Activated CD4-positive, CD25-positive, alpha-beta regulatory T cell (primary cell): ENCODE data around the gene MS4A6E.
"Not testable (repeated sequence)": the region's sequence is repeated elsewhere in the genome, so short reads cannot be mapped to it uniquely, and the experiment has no call there.

Experiments
- DNase-seq, 4 experiments: peaks; one replicate each; lab custom pipeline; 2025; lab: John Stamatoyannopoulos, UW

MS4A6E gene, protein sequence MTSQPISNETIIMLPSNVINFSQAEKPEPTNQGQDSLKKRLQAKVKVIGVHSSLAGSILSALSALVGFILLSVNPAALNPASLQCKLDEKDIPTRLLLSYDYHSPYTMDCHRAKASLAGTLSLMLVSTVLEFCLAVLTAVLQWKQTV

DNA sequence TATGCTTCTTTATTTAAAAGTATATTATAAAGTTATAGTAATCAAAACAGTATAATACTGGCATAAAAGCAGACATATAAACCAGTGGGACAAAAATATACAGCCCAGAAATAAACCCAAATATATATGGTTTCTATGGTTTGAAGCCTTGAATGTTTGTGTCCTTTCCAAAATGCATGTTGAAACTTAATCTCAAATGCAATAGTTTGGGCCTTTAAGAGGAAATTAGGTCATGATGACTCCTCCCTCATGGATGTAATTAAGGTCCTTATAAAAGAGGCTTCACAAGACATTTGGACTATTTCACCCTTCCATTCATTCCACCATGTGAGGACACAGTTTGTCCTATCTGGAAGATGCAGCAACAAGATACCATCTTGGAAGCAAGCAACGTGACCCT, at the start of gene MS4A6E:
Gene MS4A6E, plus strand, starts transcription at position 301 of the 400 bp plus-strand sequence. CDS start 7,641 bp downstream, outside the sequence.
- DNase-seq = no peak

DNA sequence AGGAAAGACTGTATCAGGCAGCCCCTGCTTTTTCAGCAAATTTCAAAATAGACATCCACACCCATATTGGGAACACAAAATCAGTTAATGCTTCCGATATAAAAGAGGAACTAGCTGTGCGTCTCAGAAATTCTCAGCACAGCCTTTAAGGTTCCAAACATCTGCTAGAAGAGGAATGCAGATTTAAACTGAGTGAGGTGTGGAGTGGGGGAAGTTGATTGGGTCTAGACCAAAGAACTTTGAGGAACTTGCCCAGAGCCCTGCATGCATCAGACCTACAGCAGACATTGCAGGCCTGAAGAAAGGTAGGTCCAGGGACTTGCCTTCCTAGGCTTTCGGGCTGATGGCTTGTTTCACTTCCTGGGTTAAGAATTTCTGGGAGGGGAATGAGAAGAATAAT, 46.6 kb upstream of the MS4A6E start, which contains the start of gene MS4A4A:
Gene MS4A4A, plus strand, starts transcription at position 255 of the 400 bp plus-strand sequence. Its CDS starts 10 bp downstream, at position 265.
- DNase-seq = no peak

DNA sequence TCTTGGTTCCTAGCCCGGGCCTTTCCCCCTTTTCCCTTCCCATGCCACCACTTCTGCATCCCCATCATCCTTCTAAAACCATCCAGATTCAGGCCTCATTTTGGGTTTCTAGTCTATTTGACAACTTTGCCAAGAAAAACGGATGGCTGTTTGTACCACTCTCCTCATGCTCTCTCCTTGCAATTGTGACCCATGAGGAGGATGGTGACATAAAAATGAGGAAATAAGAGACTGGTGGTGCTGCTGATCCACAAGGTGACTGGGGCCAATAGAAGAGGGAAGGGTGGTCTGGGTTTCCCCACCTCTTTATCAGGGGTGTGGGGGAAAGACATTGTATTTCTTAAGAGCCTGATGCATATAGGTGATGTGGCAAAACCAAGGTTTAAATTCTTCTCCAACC, 45.6 kb upstream of the MS4A6E start:
- no peak for DNase-seq

DNA sequence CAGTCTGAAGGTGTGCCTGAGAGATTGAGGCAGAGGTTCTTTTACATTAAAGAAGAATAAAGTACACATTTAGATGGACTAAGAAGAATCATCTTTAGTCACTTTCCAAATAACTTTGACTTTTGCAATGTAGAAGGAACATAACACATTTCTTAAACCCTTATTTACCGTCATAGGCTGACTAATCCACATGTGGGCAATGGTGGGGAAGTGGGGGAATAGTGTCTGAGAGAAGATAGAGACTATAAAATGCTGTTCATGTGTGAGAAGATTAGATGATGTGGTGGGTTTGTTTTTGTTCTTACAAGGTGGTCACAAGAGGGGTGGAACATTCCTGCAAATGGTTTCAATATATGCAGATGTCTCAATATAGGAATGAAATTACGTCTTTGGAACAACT, 44.8 kb upstream of the MS4A6E start:
- no peak for DNase-seq

DNA sequence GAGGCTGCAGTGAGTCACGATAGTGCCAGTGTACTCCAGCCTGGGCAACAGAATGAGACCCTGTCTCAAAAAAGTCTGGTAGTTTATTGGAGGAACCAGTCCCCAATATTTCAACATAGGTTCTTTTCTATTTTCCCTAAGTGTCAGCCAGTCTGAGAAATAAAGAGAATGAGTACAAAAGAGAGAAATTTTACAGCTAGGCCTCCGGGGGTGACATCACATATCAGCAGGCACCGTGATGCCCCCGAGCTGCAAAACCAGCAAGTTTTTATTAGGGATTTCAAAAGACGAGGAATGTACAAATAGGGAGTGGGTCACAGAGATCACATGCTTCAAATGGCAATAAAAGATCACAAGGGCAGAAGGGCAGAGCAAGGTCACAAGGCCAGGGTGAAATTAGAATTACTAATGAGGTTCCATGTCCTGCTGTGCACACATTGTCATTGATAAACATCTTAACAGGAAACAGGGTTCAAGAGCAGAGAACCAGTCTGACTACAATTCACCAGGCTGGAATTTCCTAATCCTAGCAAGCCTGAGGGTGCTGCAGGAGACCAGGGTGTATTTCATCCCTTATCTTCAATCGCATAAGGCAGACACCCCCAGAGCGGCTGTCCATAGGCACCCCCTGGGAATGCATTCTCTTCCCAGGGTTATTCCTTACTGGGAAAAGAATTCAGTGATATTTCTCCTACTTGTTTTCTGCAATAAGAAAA, 41.5 kb upstream of the MS4A6E start:
- DNase-seq = not testable (repeated sequence)

DNA sequence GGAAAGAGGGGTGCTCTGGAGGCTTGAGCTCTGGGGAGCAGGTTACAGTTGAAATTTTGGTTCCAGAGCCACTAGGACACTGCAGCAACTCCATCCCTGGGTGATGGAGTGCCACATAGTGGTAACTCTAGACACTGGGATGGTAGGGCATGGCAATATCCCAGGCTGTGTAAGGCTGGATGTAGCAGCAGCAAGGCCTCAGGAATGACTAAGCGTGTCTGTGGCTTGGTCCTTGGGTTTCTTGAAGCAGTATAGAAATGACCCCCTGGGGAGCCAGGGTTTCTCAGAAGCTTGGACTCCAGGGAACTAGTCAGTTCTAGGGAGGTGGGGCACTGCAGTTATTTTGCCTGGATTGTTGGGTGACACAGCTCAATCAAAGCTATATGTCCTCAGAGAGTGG, 38.5 kb upstream of the MS4A6E start:
- no peak for DNase-seq

DNA sequence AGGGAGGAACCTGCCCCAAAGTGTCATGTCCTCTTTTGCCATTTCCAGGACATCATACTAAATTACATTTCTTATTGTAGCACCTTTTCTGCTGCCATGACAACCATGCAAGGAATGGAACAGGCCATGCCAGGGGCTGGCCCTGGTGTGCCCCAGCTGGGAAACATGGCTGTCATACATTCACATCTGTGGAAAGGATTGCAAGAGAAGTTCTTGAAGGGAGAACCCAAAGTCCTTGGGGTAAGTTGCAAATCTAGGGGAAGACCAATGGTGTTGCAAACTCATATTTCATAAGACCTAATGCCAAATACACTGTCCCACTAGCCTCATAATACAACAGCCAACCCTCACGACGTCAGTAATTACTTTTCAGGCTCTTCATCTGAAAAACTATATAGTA, 34.9 kb upstream of the MS4A6E start:
- DNase-seq = no peak

DNA sequence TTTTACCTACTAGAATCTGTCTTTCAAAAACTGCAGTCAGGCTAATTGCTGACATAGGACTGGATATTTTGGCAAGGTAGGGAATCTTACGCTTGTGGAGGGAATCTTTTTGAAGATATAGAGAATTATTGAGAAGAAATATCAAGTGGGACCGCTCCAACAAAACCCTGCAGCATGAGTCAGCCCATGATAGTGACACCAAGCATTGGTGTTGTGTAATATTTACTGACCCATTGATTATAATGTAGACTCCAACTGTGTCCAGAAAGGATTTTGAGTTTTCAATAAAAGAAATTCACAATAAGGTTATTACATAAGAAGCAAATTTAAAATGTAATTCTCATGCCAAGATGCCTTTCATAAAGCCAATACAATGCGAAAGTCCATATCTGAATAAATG, 25.9 kb upstream of the MS4A6E start:
- no peak for DNase-seq

DNA sequence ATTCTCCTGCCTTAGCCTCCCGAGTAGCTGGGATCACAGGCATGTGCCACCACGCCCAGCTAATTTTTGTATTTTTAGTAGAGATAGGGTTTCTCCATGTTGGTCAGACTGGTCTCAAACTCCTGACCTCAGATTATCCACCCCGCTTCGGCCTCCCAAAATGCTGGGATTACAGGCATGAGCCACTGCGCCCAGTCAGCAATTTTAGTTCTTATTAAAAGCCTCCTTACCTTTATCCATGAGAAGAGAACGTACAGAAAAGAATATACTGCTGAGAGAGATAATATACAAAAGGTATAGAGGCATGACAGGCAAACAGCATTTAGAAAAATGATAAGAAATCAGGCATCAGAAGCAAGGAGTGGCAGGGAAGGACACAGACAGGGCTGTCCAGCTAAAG, 25.2 kb upstream of the MS4A6E start:
- not testable (repeated sequence) for DNase-seq

DNA sequence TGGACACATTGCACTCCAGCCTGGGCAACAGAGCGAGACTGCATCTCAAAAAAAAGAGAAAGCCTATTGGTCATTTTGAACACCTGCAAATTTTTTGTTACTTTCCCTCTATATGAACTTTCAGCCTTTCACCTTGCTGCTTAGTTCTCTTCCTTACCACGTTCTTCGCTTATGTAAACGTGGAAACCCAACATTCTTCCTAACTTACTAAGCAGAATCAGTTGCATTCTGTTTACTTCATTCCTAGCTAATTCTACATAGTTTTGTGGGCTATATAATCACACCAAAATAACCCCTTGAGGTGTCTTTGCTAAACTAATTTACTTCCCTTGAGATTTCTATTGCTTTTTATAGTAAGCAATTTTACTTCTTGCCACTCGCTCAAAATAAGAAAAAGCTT, 23.4 kb upstream of the MS4A6E start:
- DNase-seq = no peak

DNA sequence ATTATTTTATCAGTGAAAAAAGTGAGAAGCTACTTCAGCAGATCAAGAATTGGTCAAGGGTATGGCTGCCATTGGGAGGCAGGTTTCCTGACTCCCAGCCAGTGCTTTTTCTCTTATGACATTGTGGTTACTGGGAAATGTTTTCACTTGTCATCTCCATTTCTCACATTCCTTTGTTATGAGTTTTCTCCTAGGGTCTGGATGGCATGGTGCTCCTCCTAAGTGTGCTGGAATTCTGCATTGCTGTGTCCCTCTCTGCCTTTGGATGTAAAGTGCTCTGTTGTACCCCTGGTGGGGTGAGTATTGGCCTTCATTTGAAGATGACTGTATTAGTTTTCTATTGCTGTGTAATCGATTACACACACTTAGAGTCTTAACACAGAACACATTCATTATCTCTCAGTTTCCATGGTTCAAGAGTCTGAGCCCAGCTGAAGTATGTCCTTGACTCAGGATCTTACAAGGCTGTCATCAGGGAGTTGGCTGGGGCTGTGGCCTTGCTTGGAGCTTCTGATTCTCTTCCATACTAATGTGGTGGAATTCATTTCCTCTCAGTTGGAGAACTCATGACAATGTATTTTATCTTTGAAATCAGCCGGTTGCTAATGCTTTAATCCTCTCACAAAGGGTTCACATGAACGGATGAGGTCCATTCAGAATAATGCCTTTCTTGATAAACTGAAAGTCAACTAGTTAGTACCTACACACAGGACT, 21.0 kb upstream of the MS4A6E start:
- DNase-seq = no peak

DNA sequence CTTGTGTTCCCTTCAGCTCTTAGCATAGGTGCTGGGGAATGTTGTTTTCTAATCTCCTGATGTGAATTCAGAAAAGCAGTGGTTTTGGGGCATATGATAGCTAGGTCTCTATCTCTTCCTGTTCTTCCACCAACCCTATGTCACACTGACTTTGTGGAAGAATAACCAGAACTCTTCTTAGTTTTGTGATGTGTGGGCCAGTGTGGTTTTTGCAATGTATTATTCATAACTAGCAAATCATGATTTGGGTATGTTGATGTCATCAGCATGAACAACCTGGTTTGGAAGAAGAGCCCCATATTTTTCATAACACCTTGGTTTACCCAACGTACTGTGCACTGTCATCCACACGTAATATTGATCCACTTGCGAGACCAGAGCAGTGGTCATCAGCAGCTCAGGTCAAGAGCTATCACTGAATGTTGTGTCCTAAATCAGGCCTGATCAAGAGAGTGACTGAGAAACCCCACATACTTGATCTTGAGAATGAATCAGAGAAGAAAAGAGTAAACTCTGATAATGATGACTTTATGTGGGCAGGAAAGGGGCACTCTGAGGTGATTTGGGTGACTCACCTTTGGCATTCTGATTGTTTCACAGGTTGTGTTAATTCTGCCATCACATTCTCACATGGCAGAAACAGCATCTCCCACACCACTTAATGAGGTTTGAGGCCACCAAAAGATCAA, 19.4 kb upstream of the MS4A6E start:
- no peak for DNase-seq

DNA sequence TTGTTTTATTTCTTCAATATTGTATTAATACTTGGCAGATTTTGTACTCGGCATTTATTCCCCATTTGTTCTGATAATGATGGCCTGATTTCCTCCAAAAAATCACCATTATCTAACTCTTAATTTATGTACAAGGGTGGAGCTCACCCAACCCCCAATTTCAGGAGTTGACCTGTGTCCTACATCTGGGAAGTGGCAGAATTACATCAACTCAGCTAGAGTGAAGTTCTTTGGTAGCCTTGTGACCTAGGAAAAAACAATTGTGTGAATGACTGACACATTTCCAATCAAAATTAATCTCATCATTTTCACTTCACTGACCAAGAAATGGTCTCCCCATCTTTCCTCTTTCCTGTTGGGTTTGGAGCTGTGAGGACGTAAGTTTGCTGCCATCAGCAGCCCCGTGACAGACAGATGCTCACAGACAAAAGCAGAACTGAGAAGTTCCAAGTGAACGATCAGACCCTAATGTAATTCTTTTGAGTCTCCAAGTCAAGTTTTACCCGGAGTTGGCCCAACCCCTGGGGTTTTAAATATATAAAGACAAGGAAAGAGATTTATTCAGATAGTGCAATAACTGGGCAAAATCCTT, 16.6 kb upstream of the MS4A6E start:
- no peak for DNase-seq

DNA sequence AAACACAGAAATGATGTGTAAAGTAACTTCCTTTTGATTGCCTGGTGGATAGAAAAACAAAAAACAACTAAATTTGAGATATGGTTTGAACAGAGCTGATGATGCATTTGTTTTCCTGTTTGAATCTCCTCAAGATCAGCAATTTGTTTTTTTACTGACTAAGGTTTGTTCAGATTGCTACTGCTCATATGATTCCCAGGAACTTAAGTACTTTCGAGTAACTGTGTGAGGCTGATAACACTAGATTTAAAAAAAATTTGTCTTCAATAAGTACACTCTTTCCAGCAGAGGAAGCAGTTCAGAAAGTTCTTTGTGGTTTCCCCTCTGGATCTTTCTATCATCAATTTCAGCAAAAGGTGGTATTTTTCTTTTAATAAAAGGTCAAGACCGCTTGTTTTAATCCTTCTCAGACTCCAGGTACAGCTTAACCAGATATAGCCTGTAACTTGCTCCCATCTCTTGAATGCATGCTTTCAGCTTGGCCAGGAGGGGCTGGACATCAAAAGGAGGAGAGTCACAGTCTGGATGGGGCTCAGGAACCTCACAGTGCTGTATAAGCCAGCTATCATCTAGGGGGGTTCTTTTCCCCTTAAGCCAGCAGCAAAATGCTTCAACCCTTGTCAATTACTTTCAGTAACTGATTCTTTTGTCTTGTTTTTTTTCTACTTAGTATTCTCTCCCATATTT, 12.3 kb upstream of the MS4A6E start:
- DNase-seq = no peak

DNA sequence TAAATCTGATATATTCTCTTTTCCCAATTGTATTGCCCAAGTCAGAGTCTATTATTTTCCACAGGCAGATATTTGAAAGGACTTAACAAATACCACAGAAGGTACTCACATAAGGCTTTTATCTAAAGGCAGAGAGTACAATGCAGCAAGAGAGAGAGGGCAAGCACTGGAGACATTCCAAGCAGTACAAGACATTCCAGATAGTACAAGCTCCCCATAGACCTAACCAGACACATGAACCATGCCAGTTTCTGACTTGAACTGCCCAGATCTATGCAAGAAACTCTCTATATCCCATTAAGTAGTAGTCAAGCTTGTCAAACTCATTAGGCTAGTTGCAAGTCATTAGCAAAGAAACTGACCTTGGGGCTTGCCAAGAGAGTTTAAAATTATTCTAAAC, 11.2 kb upstream of the MS4A6E start:
- no peak for DNase-seq

DNA sequence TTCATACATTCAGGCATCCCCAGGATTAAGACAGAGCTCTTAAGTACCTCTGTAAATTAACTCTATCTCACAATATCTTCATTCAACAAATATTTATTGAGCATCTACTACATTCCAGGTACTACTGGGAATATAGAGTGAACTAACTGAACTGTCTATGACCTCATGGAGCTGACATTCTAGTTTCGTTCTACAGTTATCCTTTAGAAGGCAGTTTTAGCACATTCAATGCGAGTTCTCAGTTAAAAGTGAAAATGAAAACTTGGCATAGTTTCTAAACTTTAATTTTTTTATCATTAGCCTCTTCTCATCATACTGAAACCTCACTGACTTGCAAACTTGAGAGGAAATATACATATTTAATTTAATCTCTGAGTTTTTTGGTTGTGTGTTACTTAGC, 10.7 kb upstream of the MS4A6E start:
- no peak for DNase-seq

DNA sequence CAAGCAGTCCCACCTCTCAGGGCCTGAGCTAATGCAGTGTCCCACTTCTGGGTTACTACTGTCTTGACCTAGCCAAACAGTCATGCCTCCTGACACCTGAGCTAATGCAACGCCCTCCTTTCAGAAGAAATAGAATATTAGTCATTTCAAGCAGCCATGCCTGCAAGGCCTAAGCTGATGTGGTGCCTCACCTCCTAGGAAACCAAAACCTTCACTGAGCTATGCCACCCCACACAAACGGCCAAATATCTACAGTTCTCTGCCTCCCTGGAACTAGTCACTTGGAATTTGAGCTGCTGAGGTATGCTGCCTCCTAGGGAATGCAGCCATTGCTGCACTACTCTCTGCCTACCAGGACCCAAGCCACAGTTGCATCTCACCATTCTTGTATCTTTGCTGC, 8.3 kb upstream of the MS4A6E start:
- no peak for DNase-seq

DNA sequence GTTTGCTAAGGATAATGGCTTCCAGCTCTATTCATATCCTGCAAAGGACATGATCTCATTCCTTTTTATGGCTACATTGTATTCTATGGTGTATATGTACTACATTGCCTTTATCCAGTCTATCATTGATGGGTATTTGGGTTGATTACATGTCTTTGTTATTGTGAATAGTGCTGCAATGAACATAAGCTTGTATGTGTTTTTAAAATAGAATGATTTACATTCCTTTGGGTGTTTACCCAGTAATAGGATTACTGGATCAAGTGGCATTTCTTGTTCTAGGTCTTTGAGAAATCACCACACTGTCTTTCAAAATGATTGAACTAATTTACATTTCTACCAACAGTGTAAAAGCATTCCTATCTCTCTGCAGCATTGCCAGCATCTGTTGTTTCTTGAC, 6.0 kb upstream of the MS4A6E start:
- no peak for DNase-seq

DNA sequence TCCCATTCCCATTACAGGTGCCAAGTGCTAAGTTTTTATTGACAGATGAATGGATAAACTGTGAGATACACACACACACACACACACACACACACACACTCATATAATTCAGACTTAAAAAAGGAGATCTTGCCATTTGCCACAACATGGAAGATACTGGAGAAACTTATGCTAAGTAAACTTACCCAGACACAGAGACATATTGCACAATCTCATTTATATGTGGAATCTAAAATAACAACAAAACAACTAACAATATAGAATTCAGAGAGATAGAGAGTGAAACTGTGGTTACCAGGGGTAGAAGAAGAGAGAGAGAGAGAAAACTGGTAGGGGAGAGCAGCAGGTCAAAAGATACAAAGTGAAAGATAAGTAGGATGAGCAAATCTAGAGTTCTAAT, 1.4 kb downstream of the MS4A6E start:
- no peak for DNase-seq

DNA sequence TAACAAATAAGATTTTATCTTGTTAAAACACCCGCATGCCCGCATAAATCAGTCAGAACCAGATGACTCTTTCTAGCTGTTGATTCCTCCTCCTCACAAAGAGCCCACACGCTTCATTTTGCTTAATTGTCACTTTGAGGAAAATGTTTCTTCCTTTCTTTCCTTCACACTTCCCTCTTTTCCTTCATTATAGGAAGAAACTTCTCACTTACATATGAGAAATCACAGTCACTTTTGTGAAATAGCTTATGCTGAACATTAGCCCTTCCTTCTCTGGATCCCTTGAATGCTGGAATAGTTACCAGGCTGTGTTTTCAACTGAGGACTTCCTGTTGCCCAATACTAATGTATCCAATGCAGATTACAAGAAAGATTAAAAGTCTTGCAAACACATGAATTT, 5.8 kb downstream of the MS4A6E start:
- DNase-seq = no peak

DNA sequence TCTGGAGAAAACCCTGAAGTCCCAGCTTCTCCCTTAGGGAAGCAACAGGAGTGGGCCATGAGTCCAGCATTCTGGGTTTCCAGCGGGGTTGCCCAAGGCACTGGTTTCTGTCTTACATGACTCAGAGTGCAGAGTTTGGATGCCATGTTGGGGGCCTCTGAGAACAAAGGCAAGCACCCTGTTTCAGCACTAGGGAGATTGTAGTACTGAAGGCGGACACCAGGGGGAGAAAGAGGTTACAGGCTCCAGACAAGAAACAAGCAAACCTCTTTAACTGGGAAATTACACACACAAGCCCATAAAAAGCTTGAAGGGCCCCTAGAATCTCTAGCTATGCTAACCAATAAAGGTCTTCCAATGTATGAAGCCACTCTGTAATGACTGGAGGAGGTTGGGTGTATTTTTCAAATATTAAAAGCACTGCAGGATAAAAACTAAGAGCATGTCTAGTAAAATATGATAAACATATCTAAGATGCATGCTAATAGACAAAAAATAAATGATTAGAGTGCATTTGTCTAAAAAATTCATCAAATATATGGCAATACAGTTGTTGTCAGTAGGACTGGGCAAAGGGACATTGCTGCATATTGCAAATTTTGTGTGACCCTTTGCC, 7.1 kb downstream of the MS4A6E start:
- DNase-seq = peak; percentile 6 to 40 (median 20)
